Bronchial epithelial cell (primary cell): ENCODE results near the gene CAPZA1. TPM values are rescaled to one million over a fixed set of nuclear protein-coding genes. Genes with fewer than 3 reads are reported as not detected.

Source experiments
- DNase-seq: peaks from one replicate; pipeline ENCODE4 v3.0.0-alpha.2; 2010; ENCODE audit warnings: low read depth
- FAIRE-seq: peaks from 2 replicates; lab custom pipeline; 2011; peaks lifted over from hg19 to GRCh38; lab: Jason Lieb, UNC
- H3K27me3 ChIP-seq: 2 replicates; pipeline ENCODE4 v1.5.1; 2011; ENCODE audit warnings: low read length; ENCODE audit not compliant: control insufficient read depth, insufficient read depth
- H3K36me3 ChIP-seq: 2 replicates; pipeline ENCODE4 v1.5.1; 2011; ENCODE audit warnings: low read length; ENCODE audit not compliant: control insufficient read depth, insufficient read depth
- H3K4me3 ChIP-seq: 2 replicates; pipeline ENCODE4 v1.5.1; 2011; ENCODE audit warnings: mild to moderate bottlenecking, low read depth, low read length, control low read depth
- total RNA-seq: library from RNA; depleted of rRNA; stranded (reverse); fragments of >200 nt; gene quantifications from 2 replicates; pipeline ENCODE4 v1.2.1, GENCODE V29; 2014
- TF ChIP-seq, protein P1 (sequence below): IDR thresholded peaks from 2 replicates; pipeline ENCODE4 v1.5.1; 2011; ENCODE audit warnings: mild to moderate bottlenecking, moderate library complexity, low read length, control low read depth, inconsistent platforms; ENCODE audit not compliant: insufficient read depth, severe bottlenecking

The CAPZA1 gene
- total RNA-seq, 1 donor from 2014 or later: 265 TPM

DNA sequence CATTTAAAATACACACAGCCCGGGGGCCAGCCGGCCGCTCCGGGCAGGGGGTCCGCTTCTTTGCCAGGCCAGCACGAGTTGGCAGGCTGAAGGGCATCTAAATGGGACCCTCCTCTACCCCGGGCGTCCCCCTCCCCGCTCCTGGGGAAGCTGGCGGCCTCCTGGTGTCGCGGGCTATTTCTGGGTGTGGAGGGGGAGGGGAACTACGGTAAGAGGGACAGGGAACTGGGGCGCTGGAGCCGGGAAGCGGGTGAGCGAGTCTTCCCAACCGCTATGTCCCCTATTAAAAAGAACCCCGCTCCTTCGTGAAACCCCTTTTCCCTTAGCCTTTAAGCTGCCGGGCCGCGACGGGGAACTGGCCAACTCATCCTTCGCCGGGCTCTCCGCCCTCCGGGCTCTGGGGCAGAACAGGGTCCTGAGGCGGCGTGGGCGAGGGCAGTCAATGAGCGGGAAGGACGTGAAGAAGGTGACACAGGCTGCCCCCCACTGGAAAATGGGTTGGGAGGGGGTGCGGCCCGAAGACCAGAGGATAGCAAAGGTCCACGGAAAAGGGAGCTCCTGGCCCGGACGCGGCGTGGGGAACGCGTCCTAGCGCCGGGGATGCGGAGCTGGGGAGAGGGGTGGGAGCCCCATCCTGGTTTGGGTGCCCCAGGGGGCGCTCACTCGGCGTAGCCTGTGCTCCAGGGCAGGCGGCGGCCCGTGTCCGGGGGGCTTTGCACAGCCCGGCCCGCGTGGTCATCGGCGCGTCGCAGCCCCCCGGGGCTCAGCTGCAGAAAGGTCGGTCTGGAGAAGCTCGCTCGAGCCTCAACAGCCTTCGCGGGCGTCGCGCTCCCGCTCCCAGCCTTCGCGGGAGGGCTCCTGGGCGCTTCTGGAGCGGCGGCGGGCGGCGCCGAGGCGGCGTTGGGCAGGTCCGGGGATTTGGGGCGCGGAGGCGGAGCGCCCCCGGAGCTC is 95.0 kb downstream of the CAPZA1 start:
- Histone ChIP-seq H3K36me3 (peaks cover 2% of the 10 kb centered on the region), H3K4me3 (peak overlapping the region; percentile 65), H3K27me3 (no peaks in the 10 kb centered on the region)
- TF ChIP-seq, protein P1, sequence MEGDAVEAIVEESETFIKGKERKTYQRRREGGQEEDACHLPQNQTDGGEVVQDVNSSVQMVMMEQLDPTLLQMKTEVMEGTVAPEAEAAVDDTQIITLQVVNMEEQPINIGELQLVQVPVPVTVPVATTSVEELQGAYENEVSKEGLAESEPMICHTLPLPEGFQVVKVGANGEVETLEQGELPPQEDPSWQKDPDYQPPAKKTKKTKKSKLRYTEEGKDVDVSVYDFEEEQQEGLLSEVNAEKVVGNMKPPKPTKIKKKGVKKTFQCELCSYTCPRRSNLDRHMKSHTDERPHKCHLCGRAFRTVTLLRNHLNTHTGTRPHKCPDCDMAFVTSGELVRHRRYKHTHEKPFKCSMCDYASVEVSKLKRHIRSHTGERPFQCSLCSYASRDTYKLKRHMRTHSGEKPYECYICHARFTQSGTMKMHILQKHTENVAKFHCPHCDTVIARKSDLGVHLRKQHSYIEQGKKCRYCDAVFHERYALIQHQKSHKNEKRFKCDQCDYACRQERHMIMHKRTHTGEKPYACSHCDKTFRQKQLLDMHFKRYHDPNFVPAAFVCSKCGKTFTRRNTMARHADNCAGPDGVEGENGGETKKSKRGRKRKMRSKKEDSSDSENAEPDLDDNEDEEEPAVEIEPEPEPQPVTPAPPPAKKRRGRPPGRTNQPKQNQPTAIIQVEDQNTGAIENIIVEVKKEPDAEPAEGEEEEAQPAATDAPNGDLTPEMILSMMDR: peak; percentile 25
- no peak for FAIRE-seq
- DNase-seq: no peak

DNA sequence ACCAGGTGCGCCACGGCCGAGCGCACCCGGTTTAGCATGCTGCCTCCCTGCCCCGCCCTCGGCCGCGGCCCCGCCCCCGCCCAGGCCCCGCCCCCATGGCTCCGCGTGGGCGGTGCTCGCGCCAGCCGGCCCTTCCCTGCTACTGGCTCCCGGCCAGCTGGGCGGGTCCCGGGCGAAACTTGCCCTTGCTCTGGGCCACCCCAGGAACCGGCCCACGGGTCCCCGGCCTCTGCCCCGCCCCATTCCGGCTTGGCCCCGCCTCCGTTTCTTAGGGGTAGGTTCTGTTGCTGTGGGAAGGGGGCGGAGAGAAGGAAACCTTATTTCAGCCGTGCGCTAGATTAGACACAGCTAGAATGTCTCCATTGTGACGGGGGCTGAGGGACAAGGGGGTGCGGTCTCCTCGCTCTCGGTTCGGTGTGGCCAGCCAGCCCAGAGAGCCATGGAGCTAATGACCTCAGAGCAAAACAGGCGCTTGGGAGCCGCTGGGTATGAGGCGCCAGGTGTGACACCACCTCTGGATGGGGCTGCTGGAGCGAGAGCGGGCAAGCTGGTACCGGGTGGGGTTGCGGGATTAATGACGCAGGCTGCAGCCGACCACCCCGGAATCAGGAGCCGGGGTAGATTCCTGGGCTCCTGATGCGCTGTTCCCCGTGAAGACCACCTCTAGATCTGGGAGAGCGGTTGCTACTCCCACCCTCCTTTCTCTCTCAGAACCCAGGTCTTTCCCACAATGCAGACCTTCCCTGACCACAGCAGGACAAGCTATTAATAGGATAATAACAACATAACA is 95.8 kb downstream of the CAPZA1 start, which contains the start of gene PPM1J:
PPM1J (minus strand) TSS at position 69 of the 790 bp plus-strand sequence; CDS start at position 38, 31 bp downstream.
- FAIRE-seq: no peak

DNA sequence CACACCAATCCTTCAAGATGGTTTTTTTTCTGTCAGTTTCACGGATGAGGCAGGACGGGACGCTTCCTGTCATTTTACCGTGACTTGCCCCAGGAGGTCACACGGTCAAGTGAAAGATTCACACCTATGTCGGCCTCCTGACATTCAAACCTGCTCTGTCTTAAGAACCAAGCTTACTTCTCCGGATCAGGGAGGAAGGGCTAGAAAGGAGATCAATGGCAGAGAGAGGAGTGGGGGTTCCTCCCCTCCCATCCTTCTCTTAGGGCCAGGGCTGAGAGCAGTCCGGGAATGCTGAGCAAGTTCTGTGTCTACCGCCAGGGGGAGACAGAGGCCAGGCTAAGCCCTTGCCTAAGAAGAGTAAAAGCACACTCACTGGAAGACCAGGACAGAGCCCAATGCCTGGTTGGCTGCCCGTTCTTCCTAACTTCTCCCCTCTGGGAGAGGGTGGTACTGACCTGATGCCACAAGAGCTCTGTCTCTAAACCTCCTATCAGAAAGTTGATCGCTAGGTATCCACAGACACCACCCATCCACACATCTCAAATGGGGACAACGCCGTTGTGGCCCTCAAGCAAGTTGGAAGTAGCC is 96.6 kb downstream of the CAPZA1 start:
- H3K27me3 ChIP-seq: no peaks in the 10 kb centered on the region
- DNase-seq (peak; percentile 87), FAIRE-seq (peak; percentile 40)
- peak overlapping the region; percentile 56 for H3K4me3 ChIP-seq
- TF ChIP-seq, protein P1: peak; percentile 98
- no peaks in the 10 kb centered on the region for H3K36me3 ChIP-seq

More for the DNA sequence above, 95.8 kb downstream of the CAPZA1 start, which contains the start of gene PPM1J:
- DNase-seq: peak; percentile 89
- H3K36me3 ChIP-seq: no peaks in the 10 kb centered on the region
- H3K27me3 ChIP-seq: no peaks in the 10 kb centered on the region
- peak within 1 kb of the TSS; percentile 65 for H3K4me3 ChIP-seq
- TF ChIP-seq, protein P1: no peak

DNA sequence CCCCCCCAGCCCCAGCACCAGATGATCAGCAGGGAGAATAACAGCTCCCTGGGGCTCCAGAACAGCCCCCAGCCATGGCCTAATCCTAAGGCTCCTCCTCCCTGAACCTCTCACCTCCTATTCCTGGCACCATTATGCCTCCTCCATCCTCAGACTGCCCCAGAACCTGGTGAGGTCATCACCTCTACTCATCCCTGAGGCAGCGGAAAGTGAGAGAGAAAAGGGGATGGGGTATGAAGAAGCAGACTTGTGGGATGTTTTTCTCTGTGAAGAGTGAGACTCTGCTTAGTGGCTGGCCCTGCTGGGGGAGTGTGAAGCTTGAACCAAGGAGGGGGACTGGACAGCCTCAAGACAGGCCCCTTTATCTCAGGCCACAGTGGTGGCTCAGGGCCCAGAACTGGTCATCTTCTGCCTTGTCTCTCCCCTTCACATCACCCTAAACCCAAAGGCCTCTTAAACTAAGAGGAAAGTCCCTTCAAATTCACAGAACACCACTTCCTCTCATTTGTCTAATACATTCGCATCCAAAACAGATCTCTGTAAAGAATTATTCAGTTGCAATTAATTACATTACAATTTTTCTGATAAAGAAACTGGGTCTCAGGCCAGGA is 97.7 kb downstream of the CAPZA1 start:
- FAIRE-seq: no peak
- TF ChIP-seq, protein P1: no peak

DNA sequence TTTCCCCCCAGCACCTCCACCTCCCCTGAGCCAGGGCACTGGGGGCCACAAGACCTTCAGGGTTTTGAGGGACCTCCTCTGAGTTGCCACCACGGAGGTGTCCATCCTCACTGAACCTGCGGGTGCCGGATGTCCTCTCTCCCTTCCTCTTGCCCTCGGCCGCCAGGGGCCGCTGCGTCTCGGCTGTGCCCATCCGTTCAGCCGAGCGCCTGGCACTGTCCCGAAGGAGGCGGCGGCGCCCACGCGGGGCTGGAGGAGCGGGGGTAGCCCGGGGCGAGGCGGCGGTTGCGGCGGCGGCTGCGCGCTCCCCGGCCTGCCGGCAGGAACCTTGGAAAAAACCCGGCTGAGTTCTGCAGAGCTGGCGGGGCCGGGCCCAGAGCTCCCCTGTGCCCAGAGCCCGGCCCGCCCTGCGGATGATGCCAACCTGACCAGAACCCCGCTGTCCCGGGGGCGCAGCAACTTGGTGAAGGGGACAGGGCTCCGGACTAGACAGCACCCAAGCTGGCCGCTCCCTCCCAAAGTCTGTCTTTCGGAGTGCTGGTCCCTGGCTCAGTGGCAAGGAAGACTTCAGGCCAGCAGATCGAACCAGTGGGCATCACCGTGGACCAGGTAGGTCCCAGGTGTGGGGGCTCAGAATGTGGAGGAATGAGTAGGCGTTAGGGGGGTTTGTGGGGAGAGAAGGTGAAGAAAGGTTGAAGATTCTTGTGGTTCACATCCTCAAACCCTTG is 99.2 kb downstream of the CAPZA1 start:
- no peaks in the 10 kb centered on the region for H3K36me3 ChIP-seq
- no peak for FAIRE-seq
- TF ChIP-seq, protein P1: peak; percentile 95
- H3K4me3 ChIP-seq: no peak overlapping the region
- no peaks in the 10 kb centered on the region for H3K27me3 ChIP-seq
- peak; percentile 42 for DNase-seq

More for the DNA sequence above, 97.7 kb downstream of the CAPZA1 start:
- no peak for DNase-seq
- H3K27me3 ChIP-seq: no peaks in the 10 kb centered on the region
- H3K4me3 ChIP-seq: no peak overlapping the region
- H3K36me3 ChIP-seq: no peaks in the 10 kb centered on the region
